ENCODE results near the gene C1orf210. TPM values are rescaled to one million over a fixed set of nuclear protein-coding genes. Genes with fewer than 3 reads are reported as not detected.

The C1orf210 gene
- total RNA-seq, 1 experiment from 2014 or later, result 7.6 TPM

- ChIA-PET CTCF (interaction anchor here (0.8 to 1.6 kb wide), 5 partner anchors 9 to 130 kb away, joined by 4 to 15 read pairs (median 8); partner anchors contain the start of gene CDC20), POLR2A (interaction anchor here (1.1 to 1.5 kb wide), 3 partner anchors 10 to 74 kb away, joined by 5 to 12 read pairs (median 10); partner anchors contain the start of gene CDC20)
Measured at GRCh38 chr1:43284546-43285110, 753 bp downstream of the C1orf210 start.

More at GRCh38 chr1:43284546-43285110, 753 bp downstream of the C1orf210 start:
- no peak for ATAC-seq
- H3K9me3 ChIP-seq (ENCODE audit: control insufficient read depth in 1 of 2, insufficient read depth in 1 of 2, low read depth in 1 of 2, low read length in 2 of 2), result no peaks in the 10 kb centered on the region
- peaks cover 14 to 27% of the 10 kb centered on the region in 2 experiments; a peak in 3 of 4 replicates for H3K4me1 ChIP-seq (ENCODE audit: control insufficient read depth in 1 of 2, insufficient read depth in 2 of 2, low read length in 2 of 2)
- no peak overlapping the region for H2AFZ ChIP-seq (ENCODE audit: low read depth, low read length, poor library complexity, severe bottlenecking)
- RAD21 ChIA-PET (ENCODE audit: low non-redundant PET in 1 of 2, low total read pairs in 2 of 2, uncharacterized antibody in 2 of 2, unreplicated experiment in 2 of 2), result interaction anchor here in 1 of 2 experiments (1.5 kb wide), 1 partner anchor 74 kb away, joined by 4 read pairs; the partner anchor contains the start of gene CDC20
- H3K79me2 ChIP-seq (ENCODE audit: insufficient read depth, low read length), result no peaks in the 10 kb centered on the region
- no peaks in the 10 kb centered on the region for H3K9me2 ChIP-seq (ENCODE audit: insufficient read depth)
- peak overlapping the region; percentile 55; the same call in 1 of the 2 replicates for H3K27ac ChIP-seq (ENCODE audit: low read depth, low read length)
- no TSS peak for BruUV-seq (replicated peaks)
- peak overlapping the region; percentile 89 for H3K4me2 ChIP-seq (ENCODE audit: low read length)
- DNase-seq (ENCODE audit: low read depth, low spot score), result no peak
- TF ChIP-seq SP1 (IDR thresholded peaks at IDR 0.05; ENCODE audit: low read depth) (no peak), ZBTB33 (IDR thresholded peaks at IDR 0.05; ENCODE audit: extremely low read depth, insufficient replicate concordance, low read length) (no peak), POLR2AphosphoS5 (IDR thresholded peaks at IDR 0.05; ENCODE audit: low read depth, low read length) (no peak), POLR2A (IDR thresholded peaks at IDR 0.05; ENCODE audit: borderline replicate concordance, extremely low read depth, insufficient read depth, insufficient read length) (no peak), JUND (IDR thresholded peaks at IDR 0.05) (no peak), ZNF274 (IDR thresholded peaks at IDR 0.05; ENCODE audit: low read depth, low read length) (no peak), EZH2phosphoT487 (IDR thresholded peaks at IDR 0.05; ENCODE audit: borderline replicate concordance) (no peak), SRF (IDR thresholded peaks at IDR 0.05; ENCODE audit: low read depth) (no peak), CBX3 (IDR thresholded peaks at IDR 0.05; ENCODE audit: low read depth) (no peak)
- TF ChIP-seq, protein P1, sequence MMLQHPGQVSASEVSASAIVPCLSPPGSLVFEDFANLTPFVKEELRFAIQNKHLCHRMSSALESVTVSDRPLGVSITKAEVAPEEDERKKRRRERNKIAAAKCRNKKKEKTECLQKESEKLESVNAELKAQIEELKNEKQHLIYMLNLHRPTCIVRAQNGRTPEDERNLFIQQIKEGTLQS (IDR thresholded peaks at IDR 0.05), result no peak
- 0 out of 2 replicates have a peak, but pooled peaks cover 3% of the 10 kb centered on the region for H3K27me3 ChIP-seq (ENCODE audit: insufficient read depth, low read length)
- H3K36me3 ChIP-seq (ENCODE audit: control insufficient read depth in 1 of 2, insufficient read depth in 2 of 2, low read length in 2 of 2), result 0 out of 4 replicates have a peak, but pooled peaks cover 0 to 2% of the 10 kb centered on the region in 2 experiments
- intact Hi-C loops (cut with micrococcal nuclease), result no loop called here
- peak overlapping the region; percentile 70 to 72 for H3K4me3 ChIP-seq (replicated peaks in 1 of 2; ENCODE audit: low read depth in 1 of 2, low read length in 2 of 2)
- H3K9ac ChIP-seq (ENCODE audit: low read length), result peak overlapping the region; percentile 56
- H4K20me1 ChIP-seq (ENCODE audit: insufficient read depth), result no peaks in the 10 kb centered on the region
